K562 (cell line): Measurements from ENCODE around the gene OIT3.

Experiments used
- CTCF ChIP-seq, 3 experiments: IDR thresholded peaks in 2 of 3; conservative IDR thresholded peaks in 1 of 3; 2 replicates each; pipeline ENCODE4 v1.5.1; 2011 to 2012; ENCODE audit warnings: low read length in 3 of 3, mild to moderate bottlenecking in 3 of 3, control low read depth in 2 of 3, improper control_type of control experiment in 1 of 3, inconsistent platforms in 1 of 3, low read depth in 1 of 3, mixed read lengths in 1 of 3, moderate library complexity in 1 of 3; ENCODE audit not compliant: insufficient read depth in 2 of 3
- DDX20 ChIP-seq: fragments of 450-650 bp; IDR thresholded peaks from 2 replicates; pipeline ENCODE4 v1.6.1; 2016; ENCODE audit warnings: missing genetic modification characterization, low read depth, mild to moderate bottlenecking, missing compliant biosample characterization, moderate library complexity
- ELK1 ChIP-seq: sonication (generic); formaldehyde crosslinking; IDR thresholded peaks from 2 replicates; pipeline ENCODE4 v1.8.1; 2022; ENCODE audit warnings: missing genetic modification reagents
- EP300 ChIP-seq: IDR thresholded peaks from 2 replicates; pipeline ENCODE4 v1.6.1; 2012; ENCODE audit warnings: low read length, improper control_type of control experiment
- HCFC1 ChIP-seq: IDR thresholded peaks from 2 replicates; pipeline ENCODE4 v1.6.1; 2012; ENCODE audit warnings: low read depth, low read length, improper control_type of control experiment
- HMG20B ChIP-seq: fragments of 250-450 bp; sonication (Bioruptor Pico); IDR thresholded peaks from 2 replicates; pipeline ENCODE4 v1.5.0; 2021; ENCODE audit warnings: mild to moderate bottlenecking
- MITF ChIP-seq: IDR thresholded peaks from 2 replicates; pipeline ENCODE4 v1.6.1; 2014; ENCODE audit warnings: antibody characterized with exemption
- NRF1 ChIP-seq, 2 experiments: fragments of 450-650 bp; IDR thresholded peaks in 1 of 2; conservative IDR thresholded peaks in 1 of 2; 2 replicates each; pipeline ENCODE4 v1.6.1; 2014; ENCODE audit warnings: mild to moderate bottlenecking in 2 of 2
- RFX1 ChIP-seq: fragments of 450-650 bp; IDR thresholded peaks from 2 replicates; pipeline ENCODE4 v1.6.1; 2016; ENCODE audit warnings: mild to moderate bottlenecking, moderate library complexity
- ZNF12 ChIP-seq: sonication (generic); formaldehyde crosslinking; IDR thresholded peaks from 2 replicates; pipeline ENCODE4 v1.4.0; 2020; ENCODE audit warnings: mild to moderate bottlenecking, missing genetic modification reagents
- ZNF239 ChIP-seq: fragments of 250-450 bp; sonication (Bioruptor Pico); IDR thresholded peaks from 2 replicates; pipeline ENCODE4 v1.4.0; 2020; ENCODE audit warnings: mild to moderate bottlenecking
- ZNF644 ChIP-seq: fragments of 200-800 bp; sonication (Bioruptor generic); IDR thresholded peaks from 2 replicates; pipeline ENCODE4 v1.6.1; 2016; ENCODE audit warnings: low read depth, missing genetic modification characterization, missing compliant biosample characterization

GRCh38 chr10:72875250-72876055 is 18.1 kb upstream of the OIT3 start:
- TF ChIP-seq EP300 (no peak), ZNF644 (tag) (no peak), NRF1 (conservative IDR thresholded peaks at IDR 0.05 in 1 of 2, IDR thresholded peaks at IDR 0.05 in 1 of 2) (no peak), CTCF (IDR thresholded peaks at IDR 0.05 in 2 of 3, conservative IDR thresholded peaks at IDR 0.05 in 1 of 3; ENCODE audit: insufficient read depth in 2 of 3, low read depth in 1 of 3, low read length in 3 of 3) (peak; percentile 55 to 91 (median 55); a peak in 5 of 6 replicates), HMG20B (CRISPR knock-in tag) (no peak), HCFC1 (no peak), MITF (no peak), RFX1 (no peak), ELK1 (no peak), DDX20 (tag) (no peak), ZNF12 (CRISPR knock-in tag) (no peak), ZNF239 (no peak)
